Chondrocyte (in vitro differentiated cells): ENCODE data around the gene SLC50A1. TPM values are rescaled to one million over a fixed set of nuclear protein-coding genes. Genes with fewer than 3 reads are reported as not detected.

Experiments
- DNase-seq: peaks from one replicate; pipeline ENCODE4 v3.0.0; 2021; ENCODE audit warnings: mixed read lengths, low spot score
- H3K27ac Mint-ChIP-seq: one replicate; pipeline ENCODE4 v1.8.0; 2021; ENCODE audit warnings: mild to moderate bottlenecking, moderate library complexity, mixed read lengths; ENCODE audit not compliant: unreplicated experiment
- H3K27me3 Mint-ChIP-seq: 2 replicates; pipeline ENCODE4 v1.8.0; 2021; ENCODE audit warnings: low read depth, mixed read lengths
- H3K36me3 Mint-ChIP-seq: 2 replicates; pipeline ENCODE4 v1.8.0; 2021; ENCODE audit warnings: low read depth, mixed read lengths
- H3K4me1 Mint-ChIP-seq: 2 replicates; pipeline ENCODE4 v1.8.0; 2021; ENCODE audit warnings: low read depth, mild to moderate bottlenecking, mixed read lengths
- H3K4me3 Mint-ChIP-seq: one replicate; pipeline ENCODE4 v1.8.0; 2021; ENCODE audit warnings: mild to moderate bottlenecking, moderate library complexity, mixed read lengths; ENCODE audit not compliant: unreplicated experiment
- H3K9me3 Mint-ChIP-seq: 2 replicates; pipeline ENCODE4 v1.8.0; 2021; ENCODE audit warnings: low read depth, mixed read lengths
- total RNA-seq: library from RNA; stranded (reverse); gene quantifications from 3 replicates; pipeline ENCODE4 v1.2.1, GENCODE V29; 2021
- TF ChIP-seq, protein P1 (sequence below): fragments of 200-600 bp; sonication (generic); IDR thresholded peaks from 2 replicates; pipeline ENCODE4 v1.5.0; 2021; ENCODE audit warnings: antibody characterized with exemption, mild to moderate bottlenecking, moderate library complexity

SLC50A1 gene
- total RNA-seq, 1 donor from 2014 or later, result 37.9 TPM

GRCh38 chr1:155185783-155186066 lies 50.1 kb downstream of the SLC50A1 start:
- no peak overlapping the region for H3K27ac Mint-ChIP-seq
- no peaks in the 10 kb centered on the region for H3K9me3 Mint-ChIP-seq
- TF ChIP-seq, protein P1, sequence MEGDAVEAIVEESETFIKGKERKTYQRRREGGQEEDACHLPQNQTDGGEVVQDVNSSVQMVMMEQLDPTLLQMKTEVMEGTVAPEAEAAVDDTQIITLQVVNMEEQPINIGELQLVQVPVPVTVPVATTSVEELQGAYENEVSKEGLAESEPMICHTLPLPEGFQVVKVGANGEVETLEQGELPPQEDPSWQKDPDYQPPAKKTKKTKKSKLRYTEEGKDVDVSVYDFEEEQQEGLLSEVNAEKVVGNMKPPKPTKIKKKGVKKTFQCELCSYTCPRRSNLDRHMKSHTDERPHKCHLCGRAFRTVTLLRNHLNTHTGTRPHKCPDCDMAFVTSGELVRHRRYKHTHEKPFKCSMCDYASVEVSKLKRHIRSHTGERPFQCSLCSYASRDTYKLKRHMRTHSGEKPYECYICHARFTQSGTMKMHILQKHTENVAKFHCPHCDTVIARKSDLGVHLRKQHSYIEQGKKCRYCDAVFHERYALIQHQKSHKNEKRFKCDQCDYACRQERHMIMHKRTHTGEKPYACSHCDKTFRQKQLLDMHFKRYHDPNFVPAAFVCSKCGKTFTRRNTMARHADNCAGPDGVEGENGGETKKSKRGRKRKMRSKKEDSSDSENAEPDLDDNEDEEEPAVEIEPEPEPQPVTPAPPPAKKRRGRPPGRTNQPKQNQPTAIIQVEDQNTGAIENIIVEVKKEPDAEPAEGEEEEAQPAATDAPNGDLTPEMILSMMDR, result no peak
- no peaks in the 10 kb centered on the region for H3K27me3 Mint-ChIP-seq
- peaks cover 10% of the 10 kb centered on the region for H3K36me3 Mint-ChIP-seq
- H3K4me1 Mint-ChIP-seq, result peaks cover 9% of the 10 kb centered on the region
- H3K4me3 Mint-ChIP-seq, result no peak overlapping the region
- DNase-seq, result peak; percentile 66

- TF ChIP-seq, protein P1, result no peak
- peak; percentile 51 for DNase-seq
- Mint-ChIP-seq H3K9me3 (no peaks in the 10 kb centered on the region), H3K4me1 (peaks cover 9% of the 10 kb centered on the region), H3K27ac (no peak overlapping the region), H3K36me3 (peaks cover 9% of the 10 kb centered on the region), H3K4me3 (no peak overlapping the region), H3K27me3 (no peaks in the 10 kb centered on the region)
Observed at GRCh38 chr1:155186067-155186793, 50.6 kb downstream of the SLC50A1 start.

DNA sequence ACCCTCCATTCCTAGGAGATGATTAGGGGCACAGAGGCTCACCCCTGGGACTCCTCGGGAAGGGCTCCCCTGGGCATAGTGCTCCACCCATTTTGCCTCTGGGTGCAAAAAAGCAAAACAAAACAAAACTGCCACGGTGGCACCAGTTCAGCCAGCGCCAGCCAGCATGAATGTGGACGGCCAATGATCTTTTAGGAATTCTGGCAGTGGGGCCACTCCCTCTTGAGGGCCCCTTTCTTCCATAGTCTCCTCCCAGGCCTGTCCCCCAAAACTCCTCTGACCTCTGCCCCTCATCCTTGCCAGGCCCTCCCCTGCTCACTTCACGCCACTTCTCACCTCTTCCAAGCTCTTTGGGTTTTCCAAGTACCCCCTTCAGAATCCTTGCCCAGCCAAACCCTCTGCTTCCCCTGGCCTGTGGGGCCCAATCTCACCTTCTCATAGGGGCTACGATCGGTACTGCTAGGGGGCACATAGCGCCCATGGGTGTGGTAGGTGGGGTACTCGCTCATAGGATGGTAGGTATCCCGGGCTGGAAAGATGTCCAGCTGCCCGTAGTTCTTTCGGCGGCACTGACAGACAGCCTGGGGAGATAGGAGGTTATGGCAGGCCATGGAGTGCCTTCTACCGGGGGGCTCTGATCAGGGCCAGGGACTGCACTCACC lies 51.3 kb downstream of the SLC50A1 start:
- no peak for DNase-seq
- Mint-ChIP-seq H3K4me3 (no peak overlapping the region), H3K4me1 (peaks cover 10% of the 10 kb centered on the region), H3K27ac (no peak overlapping the region), H3K27me3 (no peaks in the 10 kb centered on the region), H3K36me3 (peaks cover 8% of the 10 kb centered on the region), H3K9me3 (no peaks in the 10 kb centered on the region)
- TF ChIP-seq, protein P1, result no peak

- Mint-ChIP-seq H3K4me1 (peaks cover 14% of the 10 kb centered on the region), H3K9me3 (no peaks in the 10 kb centered on the region), H3K36me3 (peaks cover 8% of the 10 kb centered on the region), H3K27me3 (no peaks in the 10 kb centered on the region), H3K4me3 (no peak overlapping the region), H3K27ac (no peak overlapping the region)
- TF ChIP-seq, protein P1, result no peak
- peak; percentile 62 for DNase-seq
Observed at GRCh38 chr1:155187456-155187891, 51.8 kb downstream of the SLC50A1 start.

DNA sequence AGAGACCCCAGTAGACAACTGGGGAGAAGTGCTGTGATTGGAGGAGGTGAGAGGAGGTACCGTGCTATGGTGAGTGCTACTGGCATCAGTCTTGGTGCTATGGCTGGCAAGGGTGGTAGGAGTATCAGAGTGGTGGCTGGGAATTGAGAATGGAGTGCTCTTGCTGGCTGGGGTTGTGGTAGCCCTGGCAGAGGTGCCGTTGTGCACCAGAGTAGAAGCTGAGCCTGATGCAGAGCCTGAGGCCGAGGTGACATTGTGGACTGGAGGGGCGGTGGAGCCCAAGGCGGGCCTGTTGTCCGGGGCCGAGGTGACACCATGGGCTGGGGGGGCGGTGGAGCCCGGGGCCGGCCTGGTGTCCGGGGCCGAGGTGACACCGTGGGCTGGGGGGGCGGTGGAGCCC lies 52.6 kb downstream of the SLC50A1 start:
- peak; percentile 53 for DNase-seq
- Mint-ChIP-seq H3K9me3 (no peaks in the 10 kb centered on the region), H3K4me3 (no peak overlapping the region), H3K27me3 (no peaks in the 10 kb centered on the region), H3K36me3 (peaks cover 5% of the 10 kb centered on the region), H3K27ac (peak overlapping the region; percentile 38), H3K4me1 (peaks cover 20% of the 10 kb centered on the region)
- TF ChIP-seq, protein P1, result no peak

Other genes starting within 250 kb of the SLC50A1 start
- 27.5 to 31.6 TPM (median 30.7 TPM) in 3 replicates for gene PMVK, start 199.1 kb upstream of the SLC50A1 start, total RNA-seq
- 47.1 to 60.2 TPM (median 57.1 TPM) in 3 replicates for gene PBXIP1, start 179.8 kb upstream of the SLC50A1 start, total RNA-seq
- 23.2 to 27.2 TPM (median 24.0 TPM) in 3 replicates for gene PYGO2, start 174.1 kb upstream of the SLC50A1 start, total RNA-seq
- 251 to 316 TPM (median 256 TPM) in 3 replicates for gene SHC1, start 165.1 kb upstream of the SLC50A1 start, total RNA-seq
- gene CKS1B, start 161.2 kb upstream of the SLC50A1 start, total RNA-seq, result 23.2 to 34.0 TPM (median 26.8 TPM) in 3 replicates
- 23.0 to 30.8 TPM (median 28.7 TPM) in 3 replicates for gene FLAD1, start 152.5 kb upstream of the SLC50A1 start, total RNA-seq
- 0.72 to 0.85 TPM in 2 of 3 replicates, not detected in the other for gene LENEP, start 142.3 kb upstream of the SLC50A1 start, total RNA-seq
- gene ZBTB7B, start 133.1 kb upstream of the SLC50A1 start, total RNA-seq, result 34.8 to 42.9 TPM (median 41.1 TPM) in 3 replicates
- gene DCST2, start 102.1 kb upstream of the SLC50A1 start, total RNA-seq, result 0.30 to 0.36 TPM (median 0.36 TPM) in 3 replicates
- gene DCST1, start 102.0 kb upstream of the SLC50A1 start, total RNA-seq, result not detected in 3 replicates
- 73.7 to 91.1 TPM (median 75.2 TPM) in 3 replicates for gene ADAM15, start 84.5 kb upstream of the SLC50A1 start, total RNA-seq
- gene EFNA4, start 72.1 kb upstream of the SLC50A1 start, total RNA-seq, result 8.9 to 10.6 TPM (median 9.7 TPM) in 3 replicates
- 4.3 to 5.5 TPM (median 4.5 TPM) in 3 replicates for gene EFNA3, start 57.0 kb upstream of the SLC50A1 start, total RNA-seq
- 10.9 to 27.6 TPM (median 12.6 TPM) in 3 replicates for gene EFNA1, start 8.0 kb upstream of the SLC50A1 start, total RNA-seq
- 41.3 to 73.3 TPM (median 48.9 TPM) in 3 replicates for gene DPM3, start 4.7 kb downstream of the SLC50A1 start, total RNA-seq
- gene KRTCAP2, start 37.5 kb downstream of the SLC50A1 start, total RNA-seq, result 159 to 202 TPM (median 174 TPM) in 3 replicates
- 9.6 to 10.7 TPM (median 9.7 TPM) in 3 replicates for gene TRIM46, start 38.0 kb downstream of the SLC50A1 start, total RNA-seq
- gene THBS3, start 72.0 kb downstream of the SLC50A1 start, total RNA-seq, result 112 to 127 TPM (median 118 TPM) in 3 replicates
- 28.2 to 49.1 TPM (median 29.8 TPM) in 3 replicates for gene MTX1, start 72.8 kb downstream of the SLC50A1 start, total RNA-seq
- gene ENTREP3, start 119.6 kb downstream of the SLC50A1 start, total RNA-seq, result 34.0 to 42.8 TPM (median 42.8 TPM) in 3 replicates
- gene SCAMP3, start 126.5 kb downstream of the SLC50A1 start, total RNA-seq, result 68.3 to 77.1 TPM (median 71.4 TPM) in 3 replicates
- 36.7 to 50.2 TPM (median 37.0 TPM) in 3 replicates for gene CLK2, start 137.7 kb downstream of the SLC50A1 start, total RNA-seq
- gene HCN3, start 141.6 kb downstream of the SLC50A1 start, total RNA-seq, result 4.3 to 4.4 TPM (median 4.4 TPM) in 3 replicates
- gene PKLR, start 165.6 kb downstream of the SLC50A1 start, total RNA-seq, result not detected in 3 replicates
- 122 to 139 TPM (median 127 TPM) in 3 replicates for gene FDPS, start 173.0 kb downstream of the SLC50A1 start, total RNA-seq
- 42.6 to 49.1 TPM (median 43.9 TPM) in 3 replicates for gene RUSC1, start 185.0 kb downstream of the SLC50A1 start, total RNA-seq